H9 (cell line): Measurements from ENCODE around the gene LZTS3. TPM values are rescaled to one million over a fixed set of nuclear protein-coding genes. Genes with fewer than 3 reads are reported as not detected.

Experiments
- DNase-seq: peaks from one replicate; pipeline ENCODE4 v3.0.0-alpha.2; 2017
- H2AFZ ChIP-seq: one replicate; pipeline ENCODE4 v1.6.1; 2013; ENCODE audit warnings: mild to moderate bottlenecking, low read length, control low read depth, moderate library complexity
- H2AK5ac ChIP-seq: 2 replicates; pipeline ENCODE4 v1.6.1; 2013; ENCODE audit warnings: low read length, control low read depth, mixed read lengths; ENCODE audit not compliant: insufficient read length
- H2BK120ac ChIP-seq: one replicate; pipeline ENCODE4 v1.6.1; 2013; ENCODE audit warnings: low read depth, mild to moderate bottlenecking, low read length, control low read depth, inconsistent platforms; ENCODE audit not compliant: poor library complexity, severe bottlenecking
- H2BK12ac ChIP-seq: 2 replicates; pipeline ENCODE4 v1.6.1; 2013; ENCODE audit warnings: low read length, control low read depth, mixed read lengths, low read depth; ENCODE audit not compliant: insufficient read length
- H2BK15ac ChIP-seq: 2 replicates; pipeline ENCODE4 v1.6.1; 2013; ENCODE audit warnings: low read depth, low read length, control low read depth
- H2BK20ac ChIP-seq: one replicate; pipeline ENCODE4 v1.6.1; 2013; ENCODE audit warnings: low read depth, mild to moderate bottlenecking, low read length, control low read depth, inconsistent platforms; ENCODE audit not compliant: poor library complexity, severe bottlenecking
- H2BK5ac ChIP-seq: 2 replicates; pipeline ENCODE4 v1.6.1; 2013; ENCODE audit warnings: low read length, control low read depth, mixed read lengths; ENCODE audit not compliant: insufficient read length
- H3K14ac ChIP-seq: 2 replicates; pipeline ENCODE4 v1.6.1; 2013; ENCODE audit warnings: low read length, control low read depth; ENCODE audit not compliant: insufficient read depth
- H3K18ac ChIP-seq: 2 replicates; pipeline ENCODE4 v1.6.1; 2013; ENCODE audit warnings: low read depth, mild to moderate bottlenecking, mixed read lengths, low read length, control low read depth; ENCODE audit not compliant: insufficient read length
- H3K23ac ChIP-seq: 2 replicates; pipeline ENCODE4 v1.6.1; 2013; ENCODE audit warnings: low read length, control low read depth, mixed read lengths, low read depth; ENCODE audit not compliant: insufficient read length
- H3K23me2 ChIP-seq: 2 replicates; pipeline ENCODE4 v1.6.1; 2013; ENCODE audit warnings: low read depth, mild to moderate bottlenecking, mixed read lengths, low read length, control low read depth; ENCODE audit not compliant: insufficient read length, poor library complexity, severe bottlenecking
- H3K27ac ChIP-seq: 2 replicates; pipeline ENCODE4 v1.5.1; 2013; ENCODE audit warnings: low read length, control low read depth, mixed read lengths, low read depth; ENCODE audit not compliant: insufficient read length
- H3K27me3 ChIP-seq: 2 replicates; pipeline ENCODE4 v1.6.1; 2013; ENCODE audit warnings: low read length, control low read depth, inconsistent platforms; ENCODE audit not compliant: insufficient read depth
- H3K4ac ChIP-seq: 2 replicates; pipeline ENCODE4 v1.6.1; 2013; ENCODE audit warnings: low read depth, mild to moderate bottlenecking, control low read depth, inconsistent platforms, low read length, moderate library complexity
- H3K4me1 ChIP-seq: 2 replicates; pipeline ENCODE4 v1.6.1; 2013; ENCODE audit warnings: low read length, control low read depth, inconsistent platforms; ENCODE audit not compliant: insufficient read depth
- H3K4me2 ChIP-seq: 2 replicates; pipeline ENCODE4 v1.6.1; 2013; ENCODE audit warnings: low read length, control low read depth, mixed read lengths; ENCODE audit not compliant: insufficient read length, insufficient read depth
- H3K56ac ChIP-seq: 2 replicates; pipeline ENCODE4 v1.6.1; 2013; ENCODE audit warnings: low read depth, mild to moderate bottlenecking, mixed read lengths, low read length, control low read depth; ENCODE audit not compliant: insufficient read length
- H3K79me1 ChIP-seq: 2 replicates; pipeline ENCODE4 v1.6.1; 2013; ENCODE audit warnings: low read depth, mild to moderate bottlenecking, moderate library complexity, low read length, control low read depth, inconsistent platforms; ENCODE audit not compliant: insufficient read depth, poor library complexity, severe bottlenecking
- H3K79me2 ChIP-seq: 2 replicates; pipeline ENCODE4 v1.6.1; 2013; ENCODE audit warnings: low read length, control low read depth, inconsistent platforms; ENCODE audit not compliant: insufficient read depth
- H3K9ac ChIP-seq: 2 replicates; pipeline ENCODE4 v1.6.1; 2013; ENCODE audit warnings: low read length, control low read depth, mixed read lengths; ENCODE audit not compliant: insufficient read length; ENCODE audit errors: extremely low read depth
- H3K9me3 ChIP-seq: one replicate; pipeline ENCODE4 v1.6.1; 2013; ENCODE audit warnings: low read depth, low read length, inconsistent platforms; ENCODE audit not compliant: control insufficient read depth
- H3T11ph ChIP-seq: one replicate; pipeline ENCODE4 v1.6.1; 2013; ENCODE audit warnings: mild to moderate bottlenecking, low read length, control low read depth, inconsistent platforms
- H4K20me1 ChIP-seq: one replicate; pipeline ENCODE4 v1.6.1; 2013; ENCODE audit not compliant: control insufficient read depth, insufficient read length, insufficient read depth
- H4K5ac ChIP-seq: 2 replicates; pipeline ENCODE4 v1.6.1; 2013; ENCODE audit warnings: low read depth, mild to moderate bottlenecking, mixed read lengths, low read length, control low read depth; ENCODE audit not compliant: insufficient read length
- H4K8ac ChIP-seq: replicated peaks from 2 replicates; pipeline ENCODE4 v1.6.1; 2013; ENCODE audit warnings: low read length, control low read depth, mixed read lengths, low read depth; ENCODE audit not compliant: insufficient read length
- H4K91ac ChIP-seq: 2 replicates; pipeline ENCODE4 v1.6.1; 2013; ENCODE audit warnings: low read depth, mild to moderate bottlenecking, moderate library complexity, mixed read lengths, low read length, control low read depth; ENCODE audit not compliant: insufficient read length
- H3K27ac Mint-ChIP-seq, 3 experiments: 2 replicates in 2 of 3; 3 replicates in 1 of 3; pipeline ENCODE4 v1.8.0; 2020 to 2021; ENCODE audit warnings: mixed read lengths in 3 of 3, mild to moderate bottlenecking in 1 of 3, moderate library complexity in 1 of 3
- H3K27me3 Mint-ChIP-seq: 2 replicates; pipeline ENCODE4 v1.8.0; 2021; ENCODE audit warnings: low read depth, mild to moderate bottlenecking, moderate library complexity, mixed read lengths
- H3K36me3 Mint-ChIP-seq, 3 experiments: 2 replicates in 2 of 3; 3 replicates in 1 of 3; pipeline ENCODE4 v1.8.0; 2020 to 2021; ENCODE audit warnings: low read depth in 3 of 3, mixed read lengths in 3 of 3; ENCODE audit not compliant: insufficient read depth in 1 of 3
- H3K4me1 Mint-ChIP-seq, 2 experiments: 2 replicates each; pipeline ENCODE4 v1.8.0; 2020; ENCODE audit warnings: mixed read lengths in 2 of 2
- H3K4me3 Mint-ChIP-seq, 2 experiments: 2 replicates in 1 of 2; 3 replicates in 1 of 2; pipeline ENCODE4 v1.8.0; 2020 to 2021; ENCODE audit warnings: mild to moderate bottlenecking in 2 of 2, mixed read lengths in 2 of 2, moderate library complexity in 1 of 2
- H3K9me3 Mint-ChIP-seq, 2 experiments: 2 replicates in 1 of 2; 3 replicates in 1 of 2; pipeline ENCODE4 v1.8.0; 2020; ENCODE audit warnings: mild to moderate bottlenecking in 2 of 2, mixed read lengths in 2 of 2, moderate library complexity in 1 of 2
- WGBS: extraction: QIAGEN DNeasy Blood & Tissue Kit; methylation state at CpG from one replicate; pipeline ENCODE4 v1.1.7; 2013; ENCODE audit warnings: missing lambda C conversion rate, low lambda C conversion rate, mixed read lengths; ENCODE audit not compliant: insufficient read length; ENCODE audit errors: extremely low coverage; 5-methylcytosine and 5-hydroxymethylcytosine counted together
- total RNA-seq: library from RNA; stranded (reverse); gene quantifications from 2 replicates; pipeline ENCODE4 v1.2.1, GENCODE V29; 2021
- TF ChIP-seq, protein P1 (sequence below): fragments of 200-600 bp; sonication (generic); conservative IDR thresholded peaks from 3 replicates; pipeline ENCODE4 v1.8.0; 2021; ENCODE audit warnings: antibody characterized with exemption, mild to moderate bottlenecking

Gene LZTS3
- total RNA-seq, 1 experiment from 2014 or later: 20.8 TPM

DNA sequence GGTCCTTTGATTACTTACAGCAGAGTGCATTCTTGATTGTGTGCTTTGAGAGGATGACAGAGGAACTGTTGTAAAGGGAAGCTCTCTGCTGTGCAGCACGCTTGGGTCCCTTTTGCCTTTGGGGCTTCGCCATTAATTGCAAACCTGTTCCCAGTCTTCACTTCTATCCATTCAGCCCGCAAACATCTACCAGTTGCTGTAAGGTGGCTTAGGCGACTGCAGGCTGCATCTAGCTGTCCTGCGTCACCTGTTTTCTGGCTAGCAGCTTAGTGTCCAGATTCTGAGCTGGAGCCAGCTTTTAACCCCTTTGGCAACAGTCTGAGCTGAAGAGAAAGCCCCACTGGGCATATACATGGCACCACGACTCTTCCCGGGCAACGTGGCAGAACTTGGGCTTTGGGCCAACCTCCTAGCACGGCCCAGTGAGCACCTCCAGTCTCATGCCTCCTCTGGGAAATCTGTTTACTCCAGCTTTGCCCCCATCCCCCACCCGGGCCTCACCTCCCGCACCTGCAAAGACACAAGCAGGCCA, 11.2 kb downstream of the LZTS3 start:
- no peak overlapping the region for H4K8ac ChIP-seq
- no peak overlapping the region for H2BK120ac ChIP-seq
- Mint-ChIP-seq H3K27me3 (no peaks in the 10 kb centered on the region), H3K4me1 (peaks cover 13 to 27% of the 10 kb centered on the region in 2 experiments), H3K36me3 (peaks cover 5 to 21% (median 7%) of the 10 kb centered on the region in 3 experiments; a peak in 4 of 7 replicates), H3K27ac (peak overlapping the region in 1 of 3 experiments; percentile 65; a peak in 2 of 7 replicates), H3K9me3 (no peaks in the 10 kb centered on the region; a peak in 1 of 5 replicates), H3K4me3 (no peak overlapping the region)
- no peak overlapping the region for H2BK5ac ChIP-seq
- H3K9ac ChIP-seq: no peak overlapping the region
- H2AK5ac ChIP-seq: no peak overlapping the region
- H3K23ac ChIP-seq: no peak overlapping the region
- H4K5ac ChIP-seq: no peak overlapping the region
- no peak overlapping the region for H2BK20ac ChIP-seq
- H3T11ph ChIP-seq: no peak overlapping the region
- TF ChIP-seq, protein P1, sequence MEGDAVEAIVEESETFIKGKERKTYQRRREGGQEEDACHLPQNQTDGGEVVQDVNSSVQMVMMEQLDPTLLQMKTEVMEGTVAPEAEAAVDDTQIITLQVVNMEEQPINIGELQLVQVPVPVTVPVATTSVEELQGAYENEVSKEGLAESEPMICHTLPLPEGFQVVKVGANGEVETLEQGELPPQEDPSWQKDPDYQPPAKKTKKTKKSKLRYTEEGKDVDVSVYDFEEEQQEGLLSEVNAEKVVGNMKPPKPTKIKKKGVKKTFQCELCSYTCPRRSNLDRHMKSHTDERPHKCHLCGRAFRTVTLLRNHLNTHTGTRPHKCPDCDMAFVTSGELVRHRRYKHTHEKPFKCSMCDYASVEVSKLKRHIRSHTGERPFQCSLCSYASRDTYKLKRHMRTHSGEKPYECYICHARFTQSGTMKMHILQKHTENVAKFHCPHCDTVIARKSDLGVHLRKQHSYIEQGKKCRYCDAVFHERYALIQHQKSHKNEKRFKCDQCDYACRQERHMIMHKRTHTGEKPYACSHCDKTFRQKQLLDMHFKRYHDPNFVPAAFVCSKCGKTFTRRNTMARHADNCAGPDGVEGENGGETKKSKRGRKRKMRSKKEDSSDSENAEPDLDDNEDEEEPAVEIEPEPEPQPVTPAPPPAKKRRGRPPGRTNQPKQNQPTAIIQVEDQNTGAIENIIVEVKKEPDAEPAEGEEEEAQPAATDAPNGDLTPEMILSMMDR: no peak
- peaks cover 3% of the 10 kb centered on the region for H3K23me2 ChIP-seq
- H3K18ac ChIP-seq: no peak overlapping the region
- no peak overlapping the region for H3K4ac ChIP-seq
- DNase-seq: no peak
- H4K91ac ChIP-seq: no peak overlapping the region
- H3K27me3 ChIP-seq: no peaks in the 10 kb centered on the region
- no peak overlapping the region for H3K4me2 ChIP-seq
- no peak overlapping the region for H2AFZ ChIP-seq
- peaks cover 18% of the 10 kb centered on the region; the same call in 1 of the 2 replicates for H3K79me2 ChIP-seq
- H3K9me3 ChIP-seq: no peaks in the 10 kb centered on the region
- no CpG with 5 or more reads among the region's 11 CpGs for WGBS
- peaks cover 2% of the 10 kb centered on the region; the same call in 1 of the 2 replicates for H3K4me1 ChIP-seq
- no peak overlapping the region for H3K56ac ChIP-seq
- no peak overlapping the region for H3K14ac ChIP-seq
- H2BK15ac ChIP-seq: no peak overlapping the region
- no peaks in the 10 kb centered on the region for H3K79me1 ChIP-seq
- no peak overlapping the region for H3K27ac ChIP-seq
- H2BK12ac ChIP-seq: no peak overlapping the region
- no peaks in the 10 kb centered on the region for H4K20me1 ChIP-seq
